Glutamatergic neuron (in vitro differentiated cells): ENCODE measurements around the gene NPIPB2. TPM values are rescaled to one million over a fixed set of nuclear protein-coding genes. Genes with fewer than 3 reads are reported as not detected.
"Not testable (repeated sequence)": the region's sequence is repeated elsewhere in the genome, so short reads cannot be mapped to it uniquely, and the experiment has no call there.

Source experiments
- DNase-seq: peaks from one replicate; pipeline ENCODE4 v3.0.0; 2022
- H3K27ac Mint-ChIP-seq: one replicate; pipeline ENCODE4 v1.8.0; 2020; ENCODE audit warnings: mild to moderate bottlenecking, mixed read lengths, inconsistent platforms; ENCODE audit not compliant: unreplicated experiment
- H3K27me3 Mint-ChIP-seq: one replicate; pipeline ENCODE4 v1.8.0; 2020; ENCODE audit warnings: mild to moderate bottlenecking, moderate library complexity, mixed read lengths, inconsistent platforms; ENCODE audit not compliant: unreplicated experiment
- H3K36me3 Mint-ChIP-seq: one replicate; pipeline ENCODE4 v1.8.0; 2020; ENCODE audit warnings: mild to moderate bottlenecking, mixed read lengths, inconsistent platforms; ENCODE audit not compliant: unreplicated experiment
- H3K4me1 Mint-ChIP-seq: one replicate; pipeline ENCODE4 v1.8.0; 2020; ENCODE audit warnings: mild to moderate bottlenecking, low read depth, mixed read lengths, inconsistent platforms; ENCODE audit not compliant: unreplicated experiment
- H3K4me3 Mint-ChIP-seq: one replicate; pipeline ENCODE4 v1.8.0; 2020; ENCODE audit warnings: mild to moderate bottlenecking, mixed read lengths, inconsistent platforms; ENCODE audit not compliant: unreplicated experiment
- H3K9me3 Mint-ChIP-seq: one replicate; pipeline ENCODE4 v1.8.0; 2020; ENCODE audit warnings: mild to moderate bottlenecking, moderate library complexity, mixed read lengths, inconsistent platforms; ENCODE audit not compliant: unreplicated experiment
- CTCF ChIP-seq: fragments of 200-600 bp; sonication (generic); IDR thresholded peaks from one replicate; pipeline ENCODE4 v1.5.0; 2021; ENCODE audit not compliant: partially characterized antibody, unreplicated experiment
- long read RNA-seq: library from polyadenylated mRNA; unstranded; transcript quantifications from one replicate; pipeline ENCODE4 v2.0.0, GENCODE V29; 2020; ENCODE audit not compliant: unreplicated experiment
- total RNA-seq: library from RNA; stranded (reverse); fragmentation: NEBNext Ultra II Directional; extraction: Animal tissue kit (Norgen Biotek cat#: 25700); gene quantifications from one replicate; pipeline ENCODE4 v1.2.1, GENCODE V29; 2021; ENCODE audit not compliant: unreplicated experiment

Gene NPIPB2
- 14.4 TPM for total RNA-seq
- long read RNA-seq, partial matches to known transcripts = 0 of 1 reads
- long read RNA-seq, other reads (novel, unspliced or antisense) = 1 of 1 reads

GRCh38 chr16:11941945-11942344 is at the start of gene NPIPB2:
TSS of gene NPIPB2 (minus strand) at chr16:11942045. CDS start at chr16:11942045, 0 bp downstream.
- H3K36me3 Mint-ChIP-seq, H3K4me3 Mint-ChIP-seq, H3K4me1 Mint-ChIP-seq, H3K9me3 Mint-ChIP-seq, DNase-seq, H3K27ac Mint-ChIP-seq, H3K27me3 Mint-ChIP-seq: not testable (repeated sequence)

DNA sequence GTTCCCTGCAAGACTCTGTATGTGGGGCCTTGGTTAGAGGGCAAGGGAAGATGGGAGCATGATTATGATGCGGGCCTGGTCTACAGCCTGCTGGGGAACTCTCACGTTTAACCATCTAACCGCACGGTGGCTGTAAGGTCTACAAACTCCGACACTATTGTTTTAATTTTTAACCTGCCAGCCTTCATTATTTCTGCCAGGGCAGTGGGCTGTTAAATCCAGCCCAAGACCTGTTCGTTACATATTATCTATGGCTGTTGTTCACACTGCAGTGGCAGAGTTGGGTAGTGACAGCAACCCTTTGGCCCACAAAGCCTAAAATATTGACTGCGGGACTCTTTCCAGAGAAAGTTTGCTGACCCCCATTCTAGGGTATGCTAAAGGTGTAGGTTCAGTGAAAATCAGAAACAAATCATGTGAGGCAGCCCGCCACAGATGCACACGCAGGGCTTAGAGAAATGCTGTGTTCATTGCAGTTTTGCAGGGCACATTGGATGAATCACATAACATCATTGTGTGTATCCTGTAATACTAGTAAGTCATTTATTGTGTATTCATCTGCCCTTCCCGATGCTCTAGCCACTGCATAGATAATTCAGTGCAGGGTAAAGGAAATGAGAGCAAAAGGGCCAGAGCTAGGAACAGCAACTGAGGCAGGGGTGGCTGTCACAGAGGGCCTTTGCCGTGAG is 49.0 kb upstream of the NPIPB2 start:
- Mint-ChIP-seq H3K27ac (no peak overlapping the region), H3K4me1 (peaks cover 29% of the 10 kb centered on the region)

GRCh38 chr16:11988258-11988978 is 46.6 kb upstream of the NPIPB2 start:
- H3K27me3 Mint-ChIP-seq = peaks cover 3% of the 10 kb centered on the region
- peaks cover 5% of the 10 kb centered on the region for H3K9me3 Mint-ChIP-seq
- H3K4me3 Mint-ChIP-seq = no peak overlapping the region
- TF ChIP-seq CTCF = no peak
- DNase-seq = no peak
- peak overlapping the region; percentile 98 for H3K27ac Mint-ChIP-seq
- no peaks in the 10 kb centered on the region for H3K36me3 Mint-ChIP-seq
- peaks cover 26% of the 10 kb centered on the region for H3K4me1 Mint-ChIP-seq

More for the DNA sequence above, 49.0 kb upstream of the NPIPB2 start:
- no peaks in the 10 kb centered on the region for H3K36me3 Mint-ChIP-seq
- H3K9me3 Mint-ChIP-seq = peaks cover 5% of the 10 kb centered on the region
- TF ChIP-seq CTCF = no peak
- H3K27me3 Mint-ChIP-seq = peaks cover 3% of the 10 kb centered on the region
- H3K4me3 Mint-ChIP-seq = no peak overlapping the region
- DNase-seq = no peak

- H3K27ac Mint-ChIP-seq = no peak overlapping the region
- H3K4me3 Mint-ChIP-seq = no peak overlapping the region
- no peak for TF ChIP-seq CTCF
- H3K4me1 Mint-ChIP-seq = peaks cover 21% of the 10 kb centered on the region
- DNase-seq = no peak
- no peaks in the 10 kb centered on the region for H3K36me3 Mint-ChIP-seq
- H3K27me3 Mint-ChIP-seq = peaks cover 3% of the 10 kb centered on the region
- H3K9me3 Mint-ChIP-seq = peaks cover 5% of the 10 kb centered on the region
Measured at GRCh38 chr16:11986521-11987057, 44.7 kb upstream of the NPIPB2 start.

DNA sequence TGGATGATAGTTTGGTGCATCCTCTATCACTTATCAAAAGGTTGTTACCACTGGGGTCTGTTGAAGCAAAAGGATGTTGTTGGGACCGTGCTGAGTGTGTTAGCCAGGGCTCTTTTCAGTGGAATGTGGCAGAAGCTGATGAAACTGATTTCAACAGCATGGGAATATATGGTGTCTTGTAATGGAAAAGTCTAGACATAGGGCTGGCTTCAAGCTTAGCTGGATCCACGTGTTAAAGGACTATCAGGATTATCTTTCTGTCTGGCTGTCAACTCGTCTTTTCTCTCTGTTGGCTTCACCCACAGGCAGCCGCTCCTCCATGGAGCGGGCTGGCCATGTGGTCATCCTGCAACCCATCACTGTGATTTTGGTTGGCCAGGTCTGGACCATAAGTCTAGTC is 43.4 kb upstream of the NPIPB2 start:
- no peaks in the 10 kb centered on the region for H3K36me3 Mint-ChIP-seq
- no peak for TF ChIP-seq CTCF
- peaks cover 5% of the 10 kb centered on the region for H3K9me3 Mint-ChIP-seq
- peaks cover 29% of the 10 kb centered on the region for H3K4me1 Mint-ChIP-seq
- H3K4me3 Mint-ChIP-seq = no peak overlapping the region
- no peak overlapping the region for H3K27ac Mint-ChIP-seq
- peaks cover 3% of the 10 kb centered on the region for H3K27me3 Mint-ChIP-seq
- DNase-seq = no peak
